GM18498 (cell line): Measurements from ENCODE around the gene ANAPC2.
A peak's percentile ranks its signal among the peaks of the same experiment; 100 is the strongest.

Experiments
- ATAC-seq: cut with Tn5 transposase; IDR thresholded peaks from one replicate; pipeline ENCODE4 v1.9.1; 2021; ENCODE audit warnings: mild to moderate bottlenecking, moderate library complexity; ENCODE audit not compliant: unreplicated experiment

Gene ANAPC2

GRCh38 chr9:137188490-137189296 lies at the start of gene ANAPC2, which contains the start of gene SSNA1:
TSS of gene ANAPC2 (minus strand) at chr9:137188560. CDS start at chr9:137188532, 28 bp downstream.
TSS of gene SSNA1 (plus strand) at chr9:137188676. CDS start at chr9:137188727, 51 bp downstream.
- ATAC-seq: peak; percentile 79

GRCh38 chr9:137236936-137237421 lies 48.6 kb upstream of the ANAPC2 start:
- ATAC-seq: no peak

GRCh38 chr9:137236238-137236935 lies 48.0 kb upstream of the ANAPC2 start:
- no peak for ATAC-seq

GRCh38 chr9:137235424-137236237 lies 47.3 kb upstream of the ANAPC2 start:
- ATAC-seq: no peak

GRCh38 chr9:137234758-137235423 lies 46.5 kb upstream of the ANAPC2 start:
- no peak for ATAC-seq

- no peak for ATAC-seq
Observed at GRCh38 chr9:137234055-137234697, 45.8 kb upstream of the ANAPC2 start.

GRCh38 chr9:137233143-137233980 lies 45.0 kb upstream of the ANAPC2 start:
- ATAC-seq: no peak

GRCh38 chr9:137232510-137232909 lies 44.1 kb upstream of the ANAPC2 start:
- no peak for ATAC-seq

- no peak for ATAC-seq
Observed at GRCh38 chr9:137232101-137232500, 43.7 kb upstream of the ANAPC2 start.

GRCh38 chr9:137231372-137232039 lies 43.1 kb upstream of the ANAPC2 start:
- no peak for ATAC-seq

GRCh38 chr9:137230705-137231371 lies 42.5 kb upstream of the ANAPC2 start, which contains the start of gene SLC34A3:
TSS of gene SLC34A3 (plus strand) at chr9:137230901. CDS start at chr9:137231703, 802 bp downstream.
- no peak for ATAC-seq

- no peak for ATAC-seq
Observed at GRCh38 chr9:137229903-137230704, 41.7 kb upstream of the ANAPC2 start.

- no peak for ATAC-seq
Observed at GRCh38 chr9:137228968-137229896, 40.9 kb upstream of the ANAPC2 start.

- no peak for ATAC-seq
Observed at GRCh38 chr9:137228506-137228967, 40.2 kb upstream of the ANAPC2 start.

- ATAC-seq: no peak
Observed at GRCh38 chr9:137227853-137228505, 39.6 kb upstream of the ANAPC2 start.
